Hematopoietic multipotent progenitor cell treated with erythropoietin and hydrocortisone succinate and interleukin-3 and kit ligand, for 15 days (in vitro differentiated cells): ENCODE data around the gene EMILIN2.

Experiments
- DNase-seq: peaks from one replicate; pipeline ENCODE4 v3.0.0-alpha.2; 2015; ENCODE audit warnings: low spot score

Gene EMILIN2

DNA sequence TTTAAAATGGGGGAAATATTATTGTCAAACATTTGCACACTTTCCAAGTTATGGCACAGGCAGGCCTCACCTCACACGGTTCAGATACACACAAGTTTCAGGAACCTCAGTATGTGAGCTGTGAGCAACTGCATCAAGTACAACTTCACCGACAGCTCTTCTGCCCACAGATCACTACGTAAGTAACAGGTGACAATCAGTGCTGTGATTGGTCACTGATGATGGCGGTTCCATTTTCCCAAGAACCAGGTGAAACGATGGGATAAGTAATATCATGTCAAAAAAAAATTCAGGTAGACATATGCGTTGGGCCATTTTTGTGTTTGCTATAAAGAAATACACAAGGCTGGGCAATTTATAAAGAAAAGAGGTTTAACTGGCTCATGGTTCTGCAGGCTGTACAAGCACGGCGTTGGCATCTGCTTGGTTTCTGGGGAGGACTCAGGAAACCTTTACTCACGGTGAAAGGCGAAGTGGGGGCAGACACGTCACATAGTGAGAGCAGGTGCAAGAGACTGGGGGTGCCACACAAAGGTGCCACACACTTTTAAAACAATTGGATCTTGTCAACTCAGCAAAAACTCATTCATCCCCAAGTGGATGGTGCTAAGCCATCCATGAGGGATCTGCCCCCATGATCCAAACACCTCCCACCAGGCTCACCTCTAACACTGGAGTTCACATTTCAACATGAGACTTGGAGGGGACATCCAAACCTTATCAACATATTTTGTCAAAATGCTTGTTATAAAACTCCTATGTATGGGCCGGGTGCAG is 108.3 kb downstream of the EMILIN2 start:
- DNase-seq: no peak

DNA sequence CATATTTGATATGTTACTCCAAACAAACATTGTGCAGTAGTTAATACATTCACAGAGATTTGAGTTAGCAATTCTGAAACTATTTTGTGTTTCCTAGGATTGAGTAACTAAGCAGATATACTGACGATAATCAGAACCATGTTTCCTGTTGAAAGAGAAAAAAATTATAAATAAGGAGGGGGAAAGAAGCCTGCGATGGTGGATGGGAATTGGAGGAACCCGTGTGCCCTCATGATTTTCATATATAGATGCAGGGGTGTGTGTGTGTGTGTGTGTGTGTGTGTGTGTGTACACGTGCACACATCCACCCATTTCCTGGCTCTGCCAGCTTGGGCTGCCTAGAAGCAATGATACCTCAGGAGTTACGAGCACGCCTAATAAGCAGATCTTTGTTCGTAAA is 109.2 kb downstream of the EMILIN2 start:
- DNase-seq: no peak

DNA sequence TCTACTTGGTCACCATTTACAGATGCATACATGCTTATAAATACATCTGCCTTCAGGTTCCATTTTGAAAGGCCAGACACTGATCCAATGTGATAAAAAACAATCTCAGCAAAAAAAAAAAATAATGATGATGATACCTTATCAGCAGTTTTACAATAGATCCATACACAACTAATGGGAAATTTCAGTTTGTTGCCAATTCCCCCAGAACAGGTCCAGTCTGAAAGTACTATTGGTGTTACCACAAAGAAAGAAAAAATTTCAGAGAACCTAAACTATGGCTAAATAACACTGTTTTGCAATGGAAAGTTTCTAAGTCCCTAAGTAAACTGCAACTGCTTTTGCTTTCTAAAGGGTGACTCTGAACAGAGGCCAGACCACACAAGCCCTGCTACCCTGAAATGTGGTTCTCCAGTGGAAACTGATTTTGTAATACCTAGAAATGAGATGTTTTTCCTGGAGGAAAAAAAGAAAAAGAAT is 112.1 kb downstream of the EMILIN2 start:
- no peak for DNase-seq

DNA sequence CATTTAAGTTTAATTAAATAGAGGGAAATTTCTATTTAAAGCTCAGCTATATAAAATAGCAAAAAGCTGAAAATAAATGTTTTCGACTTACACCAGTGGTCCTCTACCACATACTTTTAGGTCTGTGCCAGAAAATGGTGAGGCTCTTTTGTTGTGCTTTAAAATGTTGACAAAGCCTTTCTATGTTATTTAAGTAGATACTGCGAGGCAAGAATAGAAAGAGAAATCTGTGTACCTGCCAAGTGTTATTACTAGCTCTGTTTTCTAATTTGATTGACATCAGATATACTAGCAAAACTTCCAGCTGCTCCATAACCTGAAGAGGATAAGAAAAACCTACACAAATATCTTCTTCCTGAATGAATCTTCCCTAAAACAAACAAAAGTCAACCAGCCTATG is 112.5 kb downstream of the EMILIN2 start:
- no peak for DNase-seq

DNA sequence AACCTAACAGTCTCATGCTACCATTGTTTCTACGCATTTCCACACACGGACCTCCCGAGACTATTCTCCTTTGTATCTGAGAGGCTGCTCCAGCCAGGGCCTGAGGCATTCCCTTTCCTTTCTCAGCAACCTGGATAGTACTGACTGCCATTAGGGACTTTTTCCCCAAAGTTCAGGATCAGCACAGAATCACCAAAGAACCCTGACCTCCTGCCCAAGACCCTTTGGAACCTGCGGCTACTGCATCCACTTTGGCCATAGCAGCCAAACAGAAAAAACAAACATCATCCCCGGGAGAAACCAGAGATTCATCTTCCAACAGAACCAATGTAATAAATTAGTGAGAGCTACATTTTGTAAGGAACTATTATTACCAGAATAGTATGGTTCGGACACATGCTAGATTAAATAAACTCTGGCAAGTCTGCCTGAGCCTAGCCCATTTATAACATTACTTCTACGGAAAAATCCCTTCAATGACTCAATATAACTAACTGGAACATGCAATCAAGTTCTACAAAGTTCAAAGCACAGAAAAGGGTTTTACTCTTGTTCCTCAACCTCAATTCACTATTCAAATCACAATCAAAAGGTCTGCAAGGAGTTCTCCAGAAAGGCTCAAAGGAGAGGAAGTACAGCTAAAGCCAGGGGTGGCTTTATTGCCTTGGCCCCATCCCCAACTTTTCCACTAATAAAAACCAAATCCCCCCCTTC is 114.3 kb downstream of the EMILIN2 start:
- DNase-seq: no peak

DNA sequence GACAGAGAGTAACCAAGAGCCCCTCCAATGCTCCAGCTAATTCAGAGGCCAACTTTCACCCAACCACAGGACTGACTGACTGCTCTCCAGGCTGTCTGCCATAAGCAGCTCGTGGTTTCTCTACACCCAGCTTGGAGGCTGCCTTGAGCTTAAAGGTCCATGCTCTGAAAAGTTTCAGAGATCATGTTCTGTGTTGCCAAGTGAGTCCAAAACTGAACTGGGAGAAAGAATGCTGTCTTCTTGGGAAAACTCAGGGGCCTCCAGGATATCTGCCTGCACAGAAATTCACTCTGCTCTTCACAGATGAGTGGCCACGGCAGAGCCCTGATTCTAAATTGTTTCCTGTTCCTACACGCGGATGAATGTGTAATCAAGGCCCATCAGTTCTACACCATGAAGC is 115.0 kb downstream of the EMILIN2 start:
- no peak for DNase-seq

DNA sequence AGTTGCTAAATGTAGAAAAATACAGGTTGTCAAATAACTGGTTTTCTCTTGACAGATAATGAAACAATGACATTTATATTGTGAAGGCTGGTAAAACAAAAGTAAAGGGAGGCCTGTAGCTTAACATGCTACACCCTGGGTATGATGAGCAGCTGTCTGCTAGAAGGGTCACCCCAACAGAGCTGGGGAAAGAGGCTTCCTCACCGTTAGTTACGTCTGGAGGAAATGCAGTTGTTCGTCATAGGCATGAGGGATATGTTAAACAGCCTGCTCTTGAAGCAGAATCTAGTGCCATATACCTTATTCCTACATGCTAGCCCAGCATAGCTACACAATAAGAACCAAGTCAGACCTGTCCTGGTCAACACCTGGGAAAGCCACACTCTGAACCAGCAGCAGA is 116.2 kb downstream of the EMILIN2 start:
- no peak for DNase-seq

DNA sequence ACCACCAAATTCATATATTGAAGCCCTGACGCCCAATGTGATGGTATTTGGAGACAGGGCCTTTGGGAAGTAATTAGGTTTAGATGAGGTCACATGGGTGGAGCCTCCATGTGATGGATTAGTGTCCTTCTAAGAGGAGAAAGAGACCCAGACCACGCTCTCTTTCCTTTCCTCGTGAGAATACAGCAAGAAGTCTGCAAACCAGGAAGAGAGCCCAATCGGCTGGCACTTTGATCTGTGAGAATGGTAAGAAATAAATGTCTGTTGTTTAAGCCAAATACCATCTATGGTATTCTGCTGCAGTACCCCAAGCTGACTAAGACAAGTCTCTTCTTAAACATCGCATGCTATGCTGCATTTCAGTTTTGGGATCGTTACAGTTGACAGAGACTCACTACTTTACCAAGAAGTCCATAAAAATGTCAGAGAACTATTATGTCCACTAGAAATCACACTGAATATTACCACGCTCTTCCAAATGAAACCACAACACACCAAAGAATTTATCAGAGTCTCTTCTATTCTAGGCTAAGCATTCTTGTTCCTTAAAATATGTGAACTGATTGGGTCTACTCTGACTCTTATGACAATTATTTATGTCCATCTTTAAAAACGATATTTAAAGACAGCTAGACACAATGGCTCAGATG is 117.7 kb downstream of the EMILIN2 start:
- DNase-seq: no peak
